HepG2 (cell line): ENCODE results near the gene SERTAD1. TPM values are rescaled to one million over a fixed set of nuclear protein-coding genes. Genes with fewer than 3 reads are reported as not detected.

Experiments used
- CBFB ChIP-seq: sonication (generic); formaldehyde crosslinking; IDR thresholded peaks from 2 replicates; pipeline ENCODE4 v1.4.0; 2020; ENCODE audit warnings: missing genetic modification reagents
- E2F5 ChIP-seq: sonication (generic); formaldehyde crosslinking; conservative IDR thresholded peaks from 2 replicates; pipeline ENCODE4 v1.4.0; 2020; ENCODE audit warnings: missing genetic modification reagents
- ETV5 ChIP-seq: IDR thresholded peaks from 2 replicates; pipeline ENCODE4 v1.6.1; 2018; ENCODE audit warnings: missing biosample characterization, missing genetic modification reagents, inconsistent platforms, borderline replicate concordance
- GATAD2A ChIP-seq: IDR thresholded peaks from 2 replicates; pipeline ENCODE4 v1.6.1; 2016
- HNF4G ChIP-seq, 2 experiments: sonication (generic) in 1 of 2; formaldehyde crosslinking in 1 of 2; IDR thresholded peaks; 2 replicates each; pipeline versions ENCODE4 v1.4.0 to v1.6.1; 2011 to 2020; ENCODE audit warnings: borderline replicate concordance in 2 of 2, low read depth in 2 of 2, mild to moderate bottlenecking in 2 of 2, low read length in 1 of 2, missing genetic modification reagents in 1 of 2, moderate library complexity in 1 of 2
- IKZF4 ChIP-seq: sonication (generic); formaldehyde crosslinking; IDR thresholded peaks from 2 replicates; pipeline ENCODE4 v1.5.1; 2020; ENCODE audit warnings: borderline replicate concordance, mild to moderate bottlenecking, low read depth, missing genetic modification reagents; ENCODE audit errors: not compliant biosample characterization
- KDM6A ChIP-seq: IDR thresholded peaks from 2 replicates; pipeline ENCODE4 v1.6.1; 2016; ENCODE audit warnings: low read depth
- NFE2L2 ChIP-seq: fragments of 150-350 bp; IDR thresholded peaks from 2 replicates; pipeline ENCODE4 v1.6.1; 2014; ENCODE audit warnings: low read length
- PAXIP1 ChIP-seq: sonication (generic); formaldehyde crosslinking; conservative IDR thresholded peaks from 2 replicates; pipeline ENCODE4 v1.4.0; 2020; ENCODE audit warnings: mild to moderate bottlenecking, missing genetic modification reagents, moderate library complexity
- POLR2A ChIP-seq, 2 experiments: IDR thresholded peaks; 2 replicates each; pipeline ENCODE4 v1.6.1; 2011; ENCODE audit warnings: low read depth in 2 of 2, low read length in 2 of 2, mild to moderate bottlenecking in 1 of 2, moderate library complexity in 1 of 2; ENCODE audit not compliant: insufficient read depth in 1 of 2
- POLR2AphosphoS5 ChIP-seq: IDR thresholded peaks from 2 replicates; pipeline ENCODE4 v1.6.1; 2012; ENCODE audit warnings: low read depth, low read length
- RBAK ChIP-seq: sonication (generic); formaldehyde crosslinking; IDR thresholded peaks from 2 replicates; pipeline ENCODE4 v1.5.1; 2020; ENCODE audit warnings: mild to moderate bottlenecking, missing genetic modification reagents
- RNF2 ChIP-seq: fragments of 450-650 bp; conservative IDR thresholded peaks from 2 replicates; pipeline ENCODE4 v1.6.1; 2016; ENCODE audit warnings: low read depth
- SIN3A ChIP-seq: IDR thresholded peaks from 2 replicates; pipeline ENCODE4 v1.6.1; 2011; ENCODE audit warnings: low read depth, mild to moderate bottlenecking, control low read depth, low read length, borderline replicate concordance
- TBX2 ChIP-seq: sonication (generic); formaldehyde crosslinking; IDR thresholded peaks from 2 replicates; pipeline ENCODE4 v1.5.0; 2020; ENCODE audit warnings: missing genetic modification reagents, mild to moderate bottlenecking, borderline replicate concordance
- TCF7 ChIP-seq: sonication (generic); IDR thresholded peaks from 2 replicates; pipeline ENCODE4 v1.6.1; 2016; ENCODE audit warnings: antibody characterized with exemption, low read depth
- ZMYM2 ChIP-seq: sonication (generic); formaldehyde crosslinking; IDR thresholded peaks from 2 replicates; pipeline ENCODE4 v1.8.0; 2022; ENCODE audit warnings: mild to moderate bottlenecking, missing genetic modification reagents
- ZNF225 ChIP-seq: sonication (generic); formaldehyde crosslinking; IDR thresholded peaks from 2 replicates; pipeline ENCODE4 v1.4.0; 2020; ENCODE audit warnings: mild to moderate bottlenecking, missing genetic modification reagents
- ZNF230 ChIP-seq: sonication (generic); formaldehyde crosslinking; IDR thresholded peaks from 2 replicates; pipeline ENCODE4 v1.4.0; 2020; ENCODE audit warnings: mild to moderate bottlenecking, missing genetic modification reagents
- ZNF597 ChIP-seq: sonication (generic); formaldehyde crosslinking; IDR thresholded peaks from 2 replicates; pipeline ENCODE4 v1.5.0; 2020; ENCODE audit warnings: missing genetic modification reagents
- ZNF644 ChIP-seq: IDR thresholded peaks from 2 replicates; pipeline ENCODE4 v1.6.1; 2016; ENCODE audit warnings: low read depth
- ZNF678 ChIP-seq: sonication (generic); formaldehyde crosslinking; IDR thresholded peaks from 2 replicates; pipeline ENCODE4 v1.4.0; 2020; ENCODE audit warnings: mild to moderate bottlenecking, missing genetic modification reagents
- ZNF766 ChIP-seq: sonication (generic); formaldehyde crosslinking; IDR thresholded peaks from 2 replicates; pipeline ENCODE4 v1.5.0; 2020; ENCODE audit warnings: missing genetic modification reagents, borderline replicate concordance
- ZNF768 ChIP-seq: sonication (generic); formaldehyde crosslinking; IDR thresholded peaks from 2 replicates; pipeline ENCODE4 v1.4.0; 2020; ENCODE audit warnings: missing genetic modification reagents
- ZNF790 ChIP-seq: sonication (generic); formaldehyde crosslinking; IDR thresholded peaks from 2 replicates; pipeline ENCODE4 v1.8.0; 2022; ENCODE audit warnings: missing genetic modification reagents, mild to moderate bottlenecking, borderline replicate concordance
- ZNF83 ChIP-seq: sonication (generic); formaldehyde crosslinking; IDR thresholded peaks from 2 replicates; pipeline ENCODE4 v1.4.0; 2020; ENCODE audit warnings: missing genetic modification reagents, mild to moderate bottlenecking, borderline replicate concordance
- ZSCAN31 ChIP-seq: sonication (generic); formaldehyde crosslinking; IDR thresholded peaks from 2 replicates; pipeline ENCODE4 v1.5.0; 2020; ENCODE audit warnings: low read depth, mild to moderate bottlenecking, missing genetic modification reagents
- polyA plus RNA-seq, 8 experiments: library from polyadenylated mRNA; depleted of rRNA in 3 of 8; stranded (reverse) in 7 of 8; unstranded in 1 of 8; fragments of >200 nt; fragmentation: Illumina TruSeq in 4 of 8; extraction: Trizol in 4 of 8; gene quantifications; 2 replicates each; pipeline versions ENCODE4 v1.2.1 to v1.2.3, GENCODE V29; 2011 to 2016; ENCODE audit warnings: low read depth in 4 of 8, missing spikeins in 1 of 8, mixed read lengths in 1 of 8; ENCODE audit not compliant: insufficient read depth in 1 of 8
- total RNA-seq, 5 experiments: library from RNA; depleted of rRNA; stranded (reverse); fragments of >200 nt; fragmentation: Illumina TruSeq; extraction: Trizol; gene quantifications; 2 replicates each; pipeline ENCODE4 v1.2.3, GENCODE V29; 2016; ENCODE audit warnings: low read depth in 1 of 5

The SERTAD1 gene
- total and polyA plus RNA-seq, 2 of the 13 experiments (the other 11 are each of a cell fraction or from before 2014, with no cell fraction given): 4.3 to 4.5 TPM

- TF ChIP-seq POLR2A (IDR thresholded peaks at IDR 0.05; ENCODE audit: insufficient read depth in 1 of 2, low read depth in 2 of 2, low read length in 2 of 2) (peak; percentile 31 to 68; a peak in 2 of 4 replicates), SIN3A (peak; percentile 41; the same call in 1 of the 2 replicates), CBFB (CRISPR knock-in tag) (peak; percentile 47; the same call in 1 of the 2 replicates), HNF4G (IDR thresholded peaks at IDR 0.05; ENCODE audit: borderline replicate concordance, low read depth, low read length) (no peak), HNF4G (CRISPR knock-in tag; IDR thresholded peaks at IDR 0.05; ENCODE audit: borderline replicate concordance, low read depth) (no peak), ZNF230 (CRISPR knock-in tag) (no peak), RBAK (CRISPR knock-in tag) (no peak), KDM6A (CRISPR knock-in tag) (no peak), ZNF597 (CRISPR knock-in tag) (no peak), ZNF768 (CRISPR knock-in tag) (no peak), ZNF790 (no peak), ZNF644 (no peak), E2F5 (CRISPR knock-in tag) (no peak), GATAD2A (CRISPR knock-in tag) (peak; percentile 35; the same call in 1 of the 2 replicates), ETV5 (CRISPR knock-in tag) (peak; percentile 87), RNF2 (no peak), ZNF766 (CRISPR knock-in tag) (no peak), ZSCAN31 (CRISPR knock-in tag) (no peak), ZMYM2 (CRISPR knock-in tag) (peak; percentile 77), ZNF225 (no peak), PAXIP1 (CRISPR knock-in tag) (peak; percentile 47; the same call in 1 of the 2 replicates), TBX2 (CRISPR knock-in tag) (peak; percentile 29; the same call in 1 of the 2 replicates), ZNF83 (no peak), POLR2AphosphoS5 (peak; percentile 27; the same call in 1 of the 2 replicates), ZNF678 (no peak), TCF7 (no peak), IKZF4 (CRISPR knock-in tag) (peak; percentile 33), NFE2L2 (no peak)
Measured at GRCh38 chr19:40416918-40417642, 8.7 kb downstream of the SERTAD1 start (continued).
